Forelimb muscle (tissue), 1 donor: Measurements from ENCODE around the gene RAB19. TPM values are rescaled to one million over a fixed set of nuclear protein-coding genes. Genes with fewer than 3 reads are reported as not detected.
A peak's percentile ranks its signal among the peaks of the same experiment; 100 is the strongest.

Experiments used
- DNase-seq: peaks from one replicate; pipeline ENCODE4 v3.0.0-alpha.2; 2013; ENCODE audit warnings: low read depth
- polyA plus RNA-seq: library from polyadenylated mRNA; unstranded; fragments of 120-200 nt; gene quantifications from one replicate; pipeline ENCODE4 v1.2.1, GENCODE V29; 2013; ENCODE audit not compliant: insufficient read length

The RAB19 gene
- polyA plus RNA-seq: not detected

- no peak for DNase-seq
Measured at GRCh38 chr7:140403878-140404564, at the start of gene RAB19. RAB19 (plus strand) TSS chr7:140404058; CDS start chr7:140407647, 3,589 bp downstream.

GRCh38 chr7:140358024-140358411, 45.8 kb upstream of the RAB19 start:
- no peak for DNase-seq

- DNase-seq: no peak
Measured at GRCh38 chr7:140358412-140359051, 45.3 kb upstream of the RAB19 start.

- DNase-seq: no peak
Measured at GRCh38 chr7:140360697-140361229, 43.1 kb upstream of the RAB19 start.

- no peak for DNase-seq
Measured at GRCh38 chr7:140364819-140365218, 39.0 kb upstream of the RAB19 start.

- no peak for DNase-seq
Measured at GRCh38 chr7:140367528-140367927, 36.3 kb upstream of the RAB19 start.

- DNase-seq: no peak
Measured at GRCh38 chr7:140369294-140369693, 34.6 kb upstream of the RAB19 start.

GRCh38 chr7:140375323-140375722, 28.5 kb upstream of the RAB19 start:
- no peak for DNase-seq

- no peak for DNase-seq
Measured at GRCh38 chr7:140375892-140376730, 27.7 kb upstream of the RAB19 start.

GRCh38 chr7:140383954-140384713, 19.7 kb upstream of the RAB19 start:
- DNase-seq: no peak

- DNase-seq: no peak
Measured at GRCh38 chr7:140384894-140385545, 18.8 kb upstream of the RAB19 start.

GRCh38 chr7:140389445-140389844, 14.4 kb upstream of the RAB19 start:
- no peak for DNase-seq

GRCh38 chr7:140390034-140390433, 13.8 kb upstream of the RAB19 start:
- DNase-seq: no peak

GRCh38 chr7:140390466-140391190, 13.2 kb upstream of the RAB19 start:
- DNase-seq: no peak

GRCh38 chr7:140391634-140392033, 12.2 kb upstream of the RAB19 start:
- no peak for DNase-seq

GRCh38 chr7:140393756-140394306, 10.0 kb upstream of the RAB19 start:
- DNase-seq: no peak

GRCh38 chr7:140397784-140398750, 5.8 kb upstream of the RAB19 start, which contains the start of gene SLC37A3:
SLC37A3 (minus strand) TSS chr7:140398530; CDS start chr7:140382526, 16,004 bp downstream.
- peak; percentile 40 for DNase-seq

- no peak for DNase-seq
Measured at GRCh38 chr7:140398821-140399220, 5.0 kb upstream of the RAB19 start.

GRCh38 chr7:140400381-140400780, 3.5 kb upstream of the RAB19 start:
- no peak for DNase-seq
